OCI-LY7 (cell line): ENCODE results near the gene TXNDC17. TPM values are rescaled to one million over a fixed set of nuclear protein-coding genes. Genes with fewer than 3 reads are reported as not detected.

Experiments used
- BruUV-seq: library from RNA; stranded (reverse); fragments of 400-500 nt; replicated peaks from 2 replicates; lab custom pipeline; 2021; lab: Mats Ljungman, UMichigan
- CTCF ChIA-PET: fragments of 300-600 bp; sonication (Branson Sonifier 250); formaldehyde crosslinking; loops from one replicate; lab custom pipeline; 2022; ENCODE audit warnings: antibody characterized with exemption; ENCODE audit not compliant: unreplicated experiment; lab: Charles Lee
- POLR2A ChIA-PET: fragments of 300-600 bp; sonication (Branson Sonifier 250); formaldehyde crosslinking; loops from one replicate; lab custom pipeline; 2022; ENCODE audit warnings: antibody characterized with exemption; lab: Charles Lee
- DNase-seq: peaks from one replicate; pipeline ENCODE4 v3.0.0-alpha.2; 2015; ENCODE audit warnings: low spot score
- H2AFZ ChIP-seq: fragments of 200-600 bp; sonication (generic), shearing (Covaris generic); 2 replicates; pipeline ENCODE4 v1.6.1; 2014; ENCODE audit warnings: mild to moderate bottlenecking, antibody characterized with exemption, low read length, moderate library complexity
- H3K27ac ChIP-seq: fragments of 200-600 bp; sonication (generic); 2 replicates; pipeline ENCODE4 v1.5.1; 2014; ENCODE audit warnings: mixed run types, low read depth, mild to moderate bottlenecking, moderate library complexity, low read length, inconsistent platforms; ENCODE audit not compliant: poor library complexity, severe bottlenecking
- H3K36me3 ChIP-seq: fragments of 200-600 bp; sonication (generic); 2 replicates; pipeline ENCODE4 v1.6.1; 2014; ENCODE audit warnings: mild to moderate bottlenecking, antibody characterized with exemption, low read length, moderate library complexity, mixed read lengths; ENCODE audit not compliant: insufficient read depth
- H3K4me1 ChIP-seq: fragments of 200-600 bp; sonication (generic); 2 replicates; pipeline ENCODE4 v1.5.1; 2014; ENCODE audit warnings: mild to moderate bottlenecking, low read length; ENCODE audit not compliant: insufficient read depth, poor library complexity, severe bottlenecking
- H3K4me2 ChIP-seq: fragments of 200-600 bp; sonication (generic); 2 replicates; pipeline ENCODE4 v1.6.1; 2014; ENCODE audit warnings: mild to moderate bottlenecking, low read length
- H3K4me3 ChIP-seq: fragments of 200-600 bp; sonication (generic); 2 replicates; pipeline ENCODE4 v1.5.1; 2014; ENCODE audit warnings: mild to moderate bottlenecking, low read depth, low read length; ENCODE audit not compliant: poor library complexity, severe bottlenecking
- H3K79me2 ChIP-seq: fragments of 200-600 bp; sonication (generic); 2 replicates; pipeline ENCODE4 v1.6.1; 2016; ENCODE audit warnings: low read depth, mild to moderate bottlenecking, low read length, moderate library complexity, mixed read lengths; ENCODE audit not compliant: insufficient read depth
- H3K9me2 ChIP-seq: fragments of 200-600 bp; sonication (generic); 2 replicates; pipeline ENCODE4 v1.6.1; 2016; ENCODE audit warnings: mild to moderate bottlenecking, low read length, mixed read lengths; ENCODE audit not compliant: insufficient read depth
- H3K9me3 ChIP-seq: fragments of 200-600 bp; sonication (generic); 2 replicates; pipeline ENCODE4 v1.6.1; 2014; ENCODE audit warnings: mild to moderate bottlenecking, mixed run types, low read length, mixed read lengths
- H4K20me1 ChIP-seq: fragments of 200-600 bp; sonication (generic); 2 replicates; pipeline ENCODE4 v1.6.1; 2014; ENCODE audit warnings: mild to moderate bottlenecking, antibody characterized with exemption, low read length, moderate library complexity, mixed read lengths; ENCODE audit not compliant: insufficient read depth
- CTCF ChIP-seq: fragments of 200-600 bp; sonication (generic); conservative IDR thresholded peaks from 2 replicates; pipeline ENCODE4 v1.5.1; 2014; ENCODE audit warnings: mild to moderate bottlenecking, antibody characterized with exemption, low read length, moderate library complexity, mixed read lengths
- EZH2phosphoT487 ChIP-seq: fragments of 200-600 bp; sonication (generic); IDR thresholded peaks from 2 replicates; pipeline ENCODE4 v1.6.1; 2018; ENCODE audit warnings: low read depth, borderline replicate concordance, mild to moderate bottlenecking, mixed run types, antibody characterized with exemption, low read length, moderate library complexity, mixed read lengths
- intact Hi-C: fragments of 100-400 bp; cut with micrococcal nuclease; formaldehyde crosslinking; loops from one replicate; pipeline ENCODE4 v1.10.0; 2022; ENCODE audit not compliant: unreplicated experiment
- total RNA-seq, 2 experiments: library from RNA; depleted of rRNA in 1 of 2; stranded (reverse); fragments of >200 nt in 1 of 2; shearing (Covaris generic) in 1 of 2; gene quantifications; 2 replicates each; pipeline ENCODE4 v1.2.3, GENCODE V29; 2014 to 2022

The TXNDC17 gene
- total RNA-seq, 2 experiments from 2014 or later = 63.7 to 81.4 TPM

- POLR2A ChIA-PET = no interaction called here
- intact Hi-C loops = no loop called here
- TF ChIP-seq CTCF = no peak
- TF ChIP-seq EZH2phosphoT487 = no peak
Measured at GRCh38 chr17:6681176-6681575, 40.3 kb downstream of the TXNDC17 start.

GRCh38 chr17:6681671-6682070 lies 40.8 kb downstream of the TXNDC17 start:
- BruUV-seq = no TSS peak
- intact Hi-C loops = no loop called here
- H3K36me3 ChIP-seq = no peaks in the 10 kb centered on the region
- CTCF ChIA-PET = no interaction called here
- H3K4me3 ChIP-seq = no peak overlapping the region
- DNase-seq = no peak
- H3K9me3 ChIP-seq = no peaks in the 10 kb centered on the region
- H3K27ac ChIP-seq = no peak overlapping the region
- H3K4me1 ChIP-seq = no peaks in the 10 kb centered on the region
- POLR2A ChIA-PET = no interaction called here
- H3K9me2 ChIP-seq = no peaks in the 10 kb centered on the region
- H2AFZ ChIP-seq = no peak overlapping the region
- H4K20me1 ChIP-seq = 0 out of 2 replicates have a peak, but pooled peaks cover 2% of the 10 kb centered on the region
- TF ChIP-seq CTCF (no peak), EZH2phosphoT487 (no peak)
- H3K4me2 ChIP-seq = no peak overlapping the region
- H3K79me2 ChIP-seq = no peaks in the 10 kb centered on the region

More at GRCh38 chr17:6681176-6681575, 40.3 kb downstream of the TXNDC17 start:
- no peaks in the 10 kb centered on the region for H3K36me3 ChIP-seq
- no peak overlapping the region for H3K27ac ChIP-seq
- no peaks in the 10 kb centered on the region for H3K4me1 ChIP-seq
- H4K20me1 ChIP-seq = 0 out of 2 replicates have a peak, but pooled peaks cover 4% of the 10 kb centered on the region
- H3K79me2 ChIP-seq = no peaks in the 10 kb centered on the region
- H2AFZ ChIP-seq = no peak overlapping the region
- no peak for DNase-seq
- no peak overlapping the region for H3K4me3 ChIP-seq
- H3K4me2 ChIP-seq = no peak overlapping the region
- no peaks in the 10 kb centered on the region for H3K9me2 ChIP-seq
- BruUV-seq = no TSS peak
- CTCF ChIA-PET = no interaction called here
- no peaks in the 10 kb centered on the region for H3K9me3 ChIP-seq

- TF ChIP-seq CTCF = no peak
- no peak for TF ChIP-seq EZH2phosphoT487
- no peak for DNase-seq
- Histone ChIP-seq H3K27ac (no peak overlapping the region), H3K4me2 (no peak overlapping the region), H3K4me3 (no peak overlapping the region), H4K20me1 (no peaks in the 10 kb centered on the region), H3K9me3 (no peaks in the 10 kb centered on the region), H3K4me1 (no peaks in the 10 kb centered on the region), H3K9me2 (no peaks in the 10 kb centered on the region), H2AFZ (no peak overlapping the region), H3K36me3 (no peaks in the 10 kb centered on the region), H3K79me2 (no peaks in the 10 kb centered on the region)
- ChIA-PET CTCF (no interaction called here), POLR2A (interaction anchor here (0.7 kb wide), 1 partner anchor 18 kb away, joined by 3 read pairs; no protein-coding TSS in a partner anchor)
- intact Hi-C loops = no loop called here
- no TSS peak for BruUV-seq
Measured at GRCh38 chr17:6682339-6682738, 41.5 kb downstream of the TXNDC17 start.
